Measurements from ENCODE around the gene PIBF1.
"Not testable (repeated sequence)": the region's sequence is repeated elsewhere in the genome, so short reads cannot be mapped to it uniquely, and the experiment has no call there.

Gene PIBF1

DNA sequence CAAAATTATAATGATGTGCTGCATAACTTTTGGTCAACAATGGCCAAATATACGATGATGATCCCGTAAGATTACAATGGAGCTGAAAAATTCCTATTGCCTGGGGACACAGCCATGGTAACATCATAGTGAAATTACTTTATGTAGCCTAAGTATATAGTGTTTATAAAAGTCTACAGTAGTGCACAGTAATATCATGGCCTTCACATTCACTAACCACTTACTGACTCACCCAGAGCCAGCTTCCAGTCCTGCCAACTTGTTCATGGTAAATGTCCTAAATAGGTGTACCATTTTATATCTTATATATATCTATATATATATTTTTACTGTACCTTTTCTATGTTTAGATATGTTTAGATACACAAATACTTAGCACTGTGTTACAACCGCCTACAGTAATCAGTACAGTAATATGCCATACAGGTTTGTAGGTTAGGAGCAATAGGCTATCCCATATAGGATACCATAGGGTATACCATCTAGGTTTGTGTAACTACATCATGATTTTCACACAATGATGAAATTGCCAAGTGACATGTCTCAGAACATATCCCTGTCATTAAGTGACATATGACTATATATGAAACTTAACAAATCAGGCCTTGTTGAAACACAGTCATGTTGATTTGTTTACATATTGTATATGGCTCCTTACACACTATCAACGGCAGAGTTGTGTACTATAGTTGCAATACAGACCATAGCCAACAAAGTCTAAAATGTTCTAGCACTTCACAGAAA lies 24.0 kb upstream of the PIBF1 start:
- no peaks in the 10 kb centered on the region for H3K27me3 ChIP-seq (ENCODE audit: insufficient read depth, insufficient read length)
- H3K9ac ChIP-seq (ENCODE audit: insufficient read length, low read depth) = no peak overlapping the region
- no peak for TF ChIP-seq SUZ12 (IDR thresholded peaks at IDR 0.05; ENCODE audit: extremely low read depth, insufficient read depth, insufficient read length)
- TF ChIP-seq ZNF274 (IDR thresholded peaks at IDR 0.05; ENCODE audit: low read depth, low read length) = no peak
- TF ChIP-seq YY1 (IDR thresholded peaks at IDR 0.05; ENCODE audit: insufficient read depth, insufficient read length) = no peak
- peaks cover 83% of the 10 kb centered on the region for H3K36me3 ChIP-seq (ENCODE audit: insufficient read depth, insufficient read length, low read length)
- H3K9me3 ChIP-seq (ENCODE audit: insufficient read depth, low read length) = no peaks in the 10 kb centered on the region
- no peak for DNase-seq (ENCODE audit: low read depth, low spot score)
- H3K4me1 ChIP-seq (ENCODE audit: insufficient read depth, insufficient read length) = no peaks in the 10 kb centered on the region
- H3K4me3 ChIP-seq (ENCODE audit: insufficient read length, low read depth) = no peak overlapping the region

DNA sequence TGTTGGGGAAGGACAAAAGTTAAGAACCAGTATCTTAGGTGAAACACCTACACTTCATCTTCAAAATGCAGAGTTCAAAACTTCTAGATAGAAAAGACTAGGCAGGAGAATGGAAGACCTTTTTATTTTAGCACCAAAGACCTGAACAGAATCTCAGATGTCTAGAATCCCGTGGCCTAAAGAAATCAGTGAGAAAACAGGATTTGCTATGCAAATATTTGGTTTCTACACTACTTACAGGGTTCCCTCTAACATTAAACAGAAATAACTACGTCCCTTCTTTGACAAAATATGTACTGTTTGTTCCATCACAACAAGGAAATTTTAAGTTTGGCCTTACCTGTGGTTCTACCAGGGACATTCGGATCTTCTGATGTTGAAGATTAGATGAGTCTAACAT lies 21.7 kb upstream of the PIBF1 start:
- no peak overlapping the region for H3K4me3 ChIP-seq (ENCODE audit: insufficient read length, low read depth)
- H3K9me3 ChIP-seq (ENCODE audit: insufficient read depth, low read length) = no peaks in the 10 kb centered on the region
- no peaks in the 10 kb centered on the region for H3K27me3 ChIP-seq (ENCODE audit: insufficient read depth, insufficient read length)
- DNase-seq (ENCODE audit: low read depth, low spot score) = no peak
- no peaks in the 10 kb centered on the region for H3K4me1 ChIP-seq (ENCODE audit: insufficient read depth, insufficient read length)
- TF ChIP-seq YY1 (IDR thresholded peaks at IDR 0.05; ENCODE audit: insufficient read depth, insufficient read length) (no peak), ZNF274 (IDR thresholded peaks at IDR 0.05; ENCODE audit: low read depth, low read length) (no peak)
- no peak overlapping the region for H3K9ac ChIP-seq (ENCODE audit: insufficient read length, low read depth)
- H3K36me3 ChIP-seq (ENCODE audit: insufficient read depth, insufficient read length, low read length) = peaks cover 77% of the 10 kb centered on the region

DNA sequence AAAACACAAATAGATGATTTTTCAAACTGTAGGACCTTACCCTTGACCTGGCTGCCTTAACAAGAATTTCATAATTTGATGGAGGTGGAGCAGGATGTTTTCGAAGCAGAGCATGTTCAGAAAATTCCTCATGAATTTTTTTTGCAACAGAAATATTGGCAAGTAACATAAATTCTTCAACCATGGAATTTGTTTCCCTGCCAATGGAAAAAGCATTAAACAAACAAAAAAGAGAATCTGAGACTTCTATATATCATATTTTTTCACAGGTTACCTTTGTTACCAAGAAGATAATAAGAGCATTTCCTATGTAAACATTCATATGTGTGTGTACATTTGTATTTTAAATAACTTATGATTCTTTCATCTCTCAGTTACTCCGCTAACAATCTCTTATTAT lies 18.5 kb upstream of the PIBF1 start:
- H3K36me3 ChIP-seq (ENCODE audit: insufficient read depth, insufficient read length, low read length) = peaks cover 88% of the 10 kb centered on the region
- H3K27me3 ChIP-seq (ENCODE audit: insufficient read depth, insufficient read length) = no peaks in the 10 kb centered on the region
- no peak overlapping the region for H3K9ac ChIP-seq (ENCODE audit: insufficient read length, low read depth)
- DNase-seq (ENCODE audit: low read depth, low spot score) = no peak
- no peaks in the 10 kb centered on the region for H3K9me3 ChIP-seq (ENCODE audit: insufficient read depth, low read length)
- no peak for TF ChIP-seq SUZ12 (IDR thresholded peaks at IDR 0.05; ENCODE audit: extremely low read depth, insufficient read depth, insufficient read length)
- no peak for TF ChIP-seq YY1 (IDR thresholded peaks at IDR 0.05; ENCODE audit: insufficient read depth, insufficient read length)
- TF ChIP-seq ZNF274 (IDR thresholded peaks at IDR 0.05; ENCODE audit: low read depth, low read length) = no peak
- no peaks in the 10 kb centered on the region for H3K4me1 ChIP-seq (ENCODE audit: insufficient read depth, insufficient read length)
- no peak overlapping the region for H3K4me3 ChIP-seq (ENCODE audit: insufficient read length, low read depth)

DNA sequence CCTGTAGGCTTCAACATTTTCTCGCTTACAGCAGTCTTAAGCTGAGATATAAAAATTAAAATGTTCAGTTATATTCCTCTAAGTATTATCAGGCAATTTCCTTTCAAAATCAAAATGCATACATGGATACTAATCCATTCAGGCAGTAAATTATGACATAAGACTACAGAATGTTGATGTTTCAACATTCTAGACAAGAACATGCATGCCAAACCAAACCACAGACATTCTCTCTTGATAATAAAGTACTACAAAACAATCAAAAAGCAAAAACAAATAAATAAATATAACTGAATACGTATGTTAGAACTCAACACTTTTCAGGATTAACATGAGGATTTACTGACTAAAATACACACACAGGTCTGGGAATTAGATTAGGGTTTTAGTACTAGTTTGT lies 7.9 kb upstream of the PIBF1 start:
- no peak for DNase-seq (ENCODE audit: low read depth, low spot score)
- Histone ChIP-seq H3K9ac (ENCODE audit: insufficient read length, low read depth) (no peak overlapping the region), H3K36me3 (ENCODE audit: insufficient read depth, insufficient read length, low read length) (peaks cover 88% of the 10 kb centered on the region), H3K9me3 (ENCODE audit: insufficient read depth, low read length) (no peaks in the 10 kb centered on the region), H3K4me1 (ENCODE audit: insufficient read depth, insufficient read length) (no peaks in the 10 kb centered on the region), H3K4me3 (ENCODE audit: insufficient read length, low read depth) (no peak overlapping the region), H3K27me3 (ENCODE audit: insufficient read depth, insufficient read length) (no peaks in the 10 kb centered on the region)
- TF ChIP-seq YY1 (IDR thresholded peaks at IDR 0.05; ENCODE audit: insufficient read depth, insufficient read length) (no peak), ZNF274 (IDR thresholded peaks at IDR 0.05; ENCODE audit: low read depth, low read length) (no peak), SUZ12 (IDR thresholded peaks at IDR 0.05; ENCODE audit: extremely low read depth, insufficient read depth, insufficient read length) (no peak)

DNA sequence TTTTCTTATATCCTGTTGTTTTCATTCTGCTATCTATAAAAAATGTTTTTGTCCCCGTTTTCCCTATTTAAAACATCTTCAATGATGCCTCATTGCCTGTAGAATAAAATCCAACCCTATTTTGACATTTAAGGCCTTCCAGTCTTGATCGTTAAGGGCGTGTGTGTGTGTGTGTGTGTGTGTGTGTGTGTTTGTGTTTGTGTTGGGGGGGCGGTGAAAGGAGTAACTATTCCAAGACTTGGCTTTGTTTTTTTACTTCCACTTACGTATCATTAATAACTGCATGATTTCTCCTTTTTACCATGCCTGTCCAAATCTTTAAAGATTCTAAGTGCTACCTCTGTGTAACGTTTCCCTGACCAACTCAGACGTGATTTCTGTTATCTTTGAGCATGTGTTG lies 784 bp downstream of the PIBF1 start:
- H3K4me1 ChIP-seq (ENCODE audit: insufficient read depth, insufficient read length) = no peaks in the 10 kb centered on the region
- no peaks in the 10 kb centered on the region for H3K9me3 ChIP-seq (ENCODE audit: insufficient read depth, low read length)
- no peaks in the 10 kb centered on the region for H3K27me3 ChIP-seq (ENCODE audit: insufficient read depth, insufficient read length)
- no peak for DNase-seq (ENCODE audit: low read depth, low spot score)
- peak overlapping the region; percentile 78 for H3K9ac ChIP-seq (ENCODE audit: insufficient read length, low read depth)
- H3K36me3 ChIP-seq (ENCODE audit: insufficient read depth, insufficient read length, low read length) = peaks cover 38% of the 10 kb centered on the region
- no peak for TF ChIP-seq SUZ12 (IDR thresholded peaks at IDR 0.05; ENCODE audit: extremely low read depth, insufficient read depth, insufficient read length)
- TF ChIP-seq YY1 (IDR thresholded peaks at IDR 0.05; ENCODE audit: insufficient read depth, insufficient read length) = no peak
- no peak for TF ChIP-seq ZNF274 (IDR thresholded peaks at IDR 0.05; ENCODE audit: low read depth, low read length)
- peak overlapping the region; percentile 92 for H3K4me3 ChIP-seq (ENCODE audit: insufficient read length, low read depth)

DNA sequence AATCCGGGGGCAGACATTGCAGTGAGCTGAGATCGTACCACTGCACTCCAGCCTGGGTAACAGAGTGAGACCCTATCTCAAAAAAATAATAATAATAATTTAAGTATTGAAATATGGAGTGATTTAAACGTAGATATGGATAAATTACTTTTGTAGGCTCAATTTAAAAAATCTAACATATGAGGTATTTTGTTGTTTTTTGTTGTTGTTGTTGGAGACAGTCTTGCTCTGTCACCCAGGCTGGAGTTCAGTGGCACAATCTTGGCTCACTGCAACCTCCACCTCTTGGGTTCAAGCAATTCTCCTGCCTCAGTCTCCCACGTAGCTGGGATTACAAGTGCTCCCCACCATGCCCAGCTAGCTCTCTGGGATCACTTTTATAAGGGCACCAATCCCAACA lies 2.7 kb downstream of the PIBF1 start:
- H3K4me1 ChIP-seq (ENCODE audit: insufficient read depth, insufficient read length); H3K27me3 ChIP-seq (ENCODE audit: insufficient read depth, insufficient read length); H3K9me3 ChIP-seq (ENCODE audit: insufficient read depth, low read length); DNase-seq (ENCODE audit: low read depth, low spot score); H3K9ac ChIP-seq (ENCODE audit: insufficient read length, low read depth); H3K4me3 ChIP-seq (ENCODE audit: insufficient read length, low read depth): not testable (repeated sequence)
- H3K36me3 ChIP-seq (ENCODE audit: insufficient read depth, insufficient read length, low read length) = peaks cover 27% of the 10 kb centered on the region

DNA sequence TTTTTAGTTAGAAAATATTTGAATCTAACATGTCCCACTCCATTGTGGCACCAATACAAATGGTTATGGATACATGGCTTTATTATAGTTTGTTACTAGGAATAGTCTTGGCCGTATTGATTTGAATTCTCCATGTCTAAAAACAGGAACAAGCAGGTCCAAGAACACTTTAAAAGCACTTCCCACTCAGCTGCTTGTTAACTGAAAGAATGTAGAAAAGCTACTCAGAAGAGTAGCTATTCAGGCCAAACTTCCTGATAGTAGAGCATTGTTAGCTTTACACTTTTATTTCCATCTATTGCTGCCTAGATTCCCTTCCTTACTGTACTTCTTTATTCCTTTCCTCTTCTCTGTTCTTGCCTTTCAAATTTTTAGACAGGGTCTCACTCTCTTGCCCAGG lies 6.9 kb downstream of the PIBF1 start:
- Histone ChIP-seq H3K27me3 (ENCODE audit: insufficient read depth, insufficient read length) (no peaks in the 10 kb centered on the region), H3K36me3 (ENCODE audit: insufficient read depth, insufficient read length, low read length) (peaks cover 32% of the 10 kb centered on the region), H3K4me1 (ENCODE audit: insufficient read depth, insufficient read length) (no peaks in the 10 kb centered on the region), H3K9ac (ENCODE audit: insufficient read length, low read depth) (no peak overlapping the region), H3K4me3 (ENCODE audit: insufficient read length, low read depth) (no peak overlapping the region), H3K9me3 (ENCODE audit: insufficient read depth, low read length) (no peaks in the 10 kb centered on the region)
- no peak for TF ChIP-seq ZNF274 (IDR thresholded peaks at IDR 0.05; ENCODE audit: low read depth, low read length)
- no peak for TF ChIP-seq YY1 (IDR thresholded peaks at IDR 0.05; ENCODE audit: insufficient read depth, insufficient read length)
- TF ChIP-seq SUZ12 (IDR thresholded peaks at IDR 0.05; ENCODE audit: extremely low read depth, insufficient read depth, insufficient read length) = no peak
- DNase-seq (ENCODE audit: low read depth, low spot score) = no peak
